ENCODE results near the gene NPAS3.

The NPAS3 gene

GRCh38 chr14:32938719-32939253 lies at the start of gene NPAS3:
NPAS3 (plus strand) TSS chr14:32938879.
- DNase-seq (ENCODE audit: low spot score): no peak

- no peak for DNase-seq (ENCODE audit: low spot score)
These were observed 41.5 kb upstream of the NPAS3 start for GRCh38 chr14:32896979-32897697.

- no peak for DNase-seq (ENCODE audit: low spot score)
These were observed 41.0 kb upstream of the NPAS3 start for GRCh38 chr14:32897698-32898064.

- DNase-seq (ENCODE audit: low spot score): no peak
These were observed 39.8 kb upstream of the NPAS3 start for GRCh38 chr14:32898876-32899275.

GRCh38 chr14:32900547-32900946 lies 38.1 kb upstream of the NPAS3 start:
- no peak for DNase-seq (ENCODE audit: low spot score)

- DNase-seq (ENCODE audit: low spot score): no peak
These were observed 33.7 kb upstream of the NPAS3 start for GRCh38 chr14:32905013-32905412.

GRCh38 chr14:32906672-32907071 lies 32.0 kb upstream of the NPAS3 start:
- DNase-seq (ENCODE audit: low spot score): no peak

- DNase-seq (ENCODE audit: low spot score): no peak
These were observed 30.2 kb upstream of the NPAS3 start for GRCh38 chr14:32908196-32909084.

GRCh38 chr14:32913725-32914124 lies 25.0 kb upstream of the NPAS3 start:
- no peak for DNase-seq (ENCODE audit: low spot score)

GRCh38 chr14:32914391-32914790 lies 24.3 kb upstream of the NPAS3 start:
- no peak for DNase-seq (ENCODE audit: low spot score)

- no peak for DNase-seq (ENCODE audit: low spot score)
These were observed 17.9 kb upstream of the NPAS3 start for GRCh38 chr14:32920696-32921276.

- no peak for DNase-seq (ENCODE audit: low spot score)
These were observed 13.2 kb upstream of the NPAS3 start for GRCh38 chr14:32925439-32925838.

GRCh38 chr14:32932302-32932913 lies 6.3 kb upstream of the NPAS3 start:
- DNase-seq (ENCODE audit: low spot score): no peak

GRCh38 chr14:32932914-32933628 lies 5.6 kb upstream of the NPAS3 start:
- DNase-seq (ENCODE audit: low spot score): no peak

- no peak for DNase-seq (ENCODE audit: low spot score)
These were observed 5.0 kb upstream of the NPAS3 start for GRCh38 chr14:32933629-32934072.

GRCh38 chr14:32934073-32934880 lies 4.4 kb upstream of the NPAS3 start:
- DNase-seq (ENCODE audit: low spot score): no peak

GRCh38 chr14:32934881-32935633 lies 3.6 kb upstream of the NPAS3 start:
- DNase-seq (ENCODE audit: low spot score): no peak

GRCh38 chr14:32939254-32940065 lies 781 bp downstream of the NPAS3 start:
- no peak for DNase-seq (ENCODE audit: low spot score)

- DNase-seq (ENCODE audit: low spot score): no peak
These were observed 1.5 kb downstream of the NPAS3 start for GRCh38 chr14:32940066-32940651.
